HG02938 (cell line): ENCODE measurements around the gene HID1.
"Not testable (repeated sequence)": the region's sequence is repeated elsewhere in the genome, so short reads cannot be mapped to it uniquely, and the experiment has no call there.

Experiments
- ATAC-seq: cut with Tn5 transposase; IDR thresholded peaks from one replicate; pipeline ENCODE4 v1.9.1; 2021; ENCODE audit warnings: mild to moderate bottlenecking, moderate library complexity; ENCODE audit not compliant: unreplicated experiment

The HID1 gene

GRCh38 chr17:75001915-75002843 is 29.6 kb upstream of the HID1 start:
- ATAC-seq: no peak

DNA sequence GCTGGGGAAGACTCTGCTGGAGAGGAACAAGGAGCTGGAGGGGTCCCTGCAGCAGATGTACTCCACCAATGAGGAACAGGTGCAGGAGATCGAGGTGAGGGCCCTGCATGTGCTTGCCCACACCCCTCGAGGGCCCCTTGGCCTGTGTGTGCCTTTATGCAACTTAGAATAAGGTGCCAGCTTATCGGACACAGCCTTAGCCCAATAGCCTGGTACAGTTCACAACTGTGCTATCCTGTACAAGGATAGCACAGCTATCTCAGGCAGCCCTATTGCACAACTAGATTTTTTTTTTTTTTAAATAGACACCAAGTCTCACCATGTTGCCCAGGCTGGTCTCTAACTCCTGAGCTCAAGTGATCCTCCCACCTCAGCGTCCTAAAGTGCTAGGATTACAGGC is 27.0 kb upstream of the HID1 start:
- no peak for ATAC-seq

DNA sequence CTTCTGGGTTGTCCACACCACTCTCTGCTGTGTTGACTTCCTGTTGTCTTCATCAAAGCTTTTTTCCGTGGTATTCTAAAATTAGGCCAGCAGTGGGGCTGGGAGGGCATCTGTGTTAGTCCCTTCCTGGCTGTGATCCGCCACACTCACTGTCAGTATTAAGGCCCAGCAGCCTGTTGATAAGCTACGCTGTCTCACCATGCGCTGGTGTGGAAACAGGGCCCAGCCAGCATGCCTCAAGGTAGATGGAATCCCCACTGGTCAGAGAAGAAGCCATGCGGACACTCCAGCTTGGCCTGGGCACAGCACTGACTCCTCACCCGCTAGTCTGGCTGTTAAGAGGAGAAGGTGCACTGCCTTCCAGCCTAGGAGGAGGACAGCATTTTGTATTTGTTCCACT is 26.2 kb upstream of the HID1 start:
- no peak for ATAC-seq

GRCh38 chr17:74995847-74996246 is 23.3 kb upstream of the HID1 start:
- ATAC-seq: no peak

DNA sequence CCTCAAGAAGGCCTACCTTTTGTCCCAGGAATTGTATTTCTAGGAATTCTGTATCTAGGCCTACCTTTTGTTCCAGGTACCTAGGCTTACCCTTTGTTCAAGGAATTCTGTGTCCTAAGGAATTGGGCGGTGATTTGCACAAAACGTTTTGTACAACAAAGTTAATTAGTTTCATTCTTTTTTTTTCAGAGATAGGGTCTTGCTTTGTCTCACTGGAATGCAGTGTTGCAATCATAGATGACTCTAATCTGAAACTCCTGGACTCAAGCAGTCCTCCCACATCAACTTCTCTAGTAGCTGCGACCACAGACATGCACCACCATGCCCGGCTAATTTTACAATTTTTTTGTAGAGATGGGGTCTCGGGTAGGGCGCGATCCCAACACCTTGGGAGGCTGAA is 21.9 kb upstream of the HID1 start:
- ATAC-seq: no peak

GRCh38 chr17:74992223-74992622 is 19.7 kb upstream of the HID1 start:
- no peak for ATAC-seq

DNA sequence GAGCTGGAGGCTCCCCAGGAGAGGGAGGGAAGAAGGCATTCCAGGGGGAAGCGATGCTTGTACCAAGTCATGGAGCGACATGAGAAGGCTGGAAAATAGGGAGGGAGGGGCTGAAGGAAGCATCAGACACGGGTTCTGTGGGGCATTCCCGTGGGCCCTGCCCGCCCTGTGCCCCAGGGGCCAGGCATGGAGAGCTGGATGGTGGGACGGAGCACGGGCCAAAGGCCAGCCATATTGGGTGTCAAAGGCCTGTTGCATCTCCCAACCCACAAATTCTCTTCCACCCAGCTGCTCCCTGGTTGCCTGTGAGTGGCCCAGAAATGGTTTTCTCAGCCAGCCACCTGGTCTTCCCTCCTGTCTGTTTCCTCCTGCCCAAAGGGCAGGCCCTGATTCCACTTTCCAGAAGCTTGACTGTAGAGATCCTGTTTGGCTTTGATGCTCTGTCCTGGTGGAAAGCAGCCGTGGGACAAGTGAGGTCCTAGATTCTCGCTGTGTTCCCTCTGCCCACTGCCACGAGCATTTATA is 18.1 kb upstream of the HID1 start:
- ATAC-seq: no peak

DNA sequence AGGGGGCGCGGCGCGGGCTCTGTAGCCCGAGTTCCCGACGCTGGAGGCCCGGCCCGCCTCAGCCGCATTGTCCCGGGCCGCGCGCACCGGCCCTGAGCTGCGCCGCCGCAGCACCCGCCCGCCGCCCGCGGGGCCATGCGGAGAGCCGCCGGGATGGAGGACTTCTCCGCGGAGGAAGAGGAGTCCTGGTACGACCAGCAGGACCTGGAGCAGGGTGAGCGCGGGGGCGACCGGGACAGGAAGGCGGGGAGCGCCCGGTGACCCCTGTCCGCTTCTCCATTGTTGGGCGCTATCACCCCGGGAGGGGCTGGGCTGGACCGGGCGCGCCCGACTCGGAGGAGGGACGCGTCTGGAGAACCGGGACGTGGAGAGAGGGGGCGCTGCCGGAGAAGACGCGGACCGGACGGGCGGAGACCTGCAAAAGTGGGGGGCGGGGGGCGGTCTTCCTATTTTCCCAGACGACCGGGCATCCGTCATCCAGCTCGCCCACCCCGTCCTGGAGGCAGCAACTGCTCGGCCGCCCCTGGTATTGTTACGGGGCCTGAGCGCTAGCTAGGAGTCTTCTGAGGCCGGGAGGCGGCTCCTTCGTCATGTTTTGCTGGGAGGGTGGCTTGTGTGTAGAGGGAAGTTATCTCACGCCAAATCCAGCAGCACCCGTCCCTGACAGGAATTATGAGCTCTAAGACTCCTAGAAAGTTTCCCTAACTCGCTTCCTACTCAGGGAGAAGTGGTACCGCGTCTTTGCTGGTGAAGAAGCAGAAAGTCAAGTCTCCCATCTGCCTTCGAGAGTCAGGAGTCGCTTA is 15.6 kb upstream of the HID1 start:
- ATAC-seq: peak; percentile 28

- peak; percentile 84 for ATAC-seq
Observed at GRCh38 chr17:74987418-74987908, 14.9 kb upstream of the HID1 start, which contains the start of gene CDR2L. Gene CDR2L (plus strand): TSS chr17:74987632. CDS start chr17:74988044, 412 bp downstream.

GRCh38 chr17:74986206-74986576 is 13.6 kb upstream of the HID1 start:
- no peak for ATAC-seq

DNA sequence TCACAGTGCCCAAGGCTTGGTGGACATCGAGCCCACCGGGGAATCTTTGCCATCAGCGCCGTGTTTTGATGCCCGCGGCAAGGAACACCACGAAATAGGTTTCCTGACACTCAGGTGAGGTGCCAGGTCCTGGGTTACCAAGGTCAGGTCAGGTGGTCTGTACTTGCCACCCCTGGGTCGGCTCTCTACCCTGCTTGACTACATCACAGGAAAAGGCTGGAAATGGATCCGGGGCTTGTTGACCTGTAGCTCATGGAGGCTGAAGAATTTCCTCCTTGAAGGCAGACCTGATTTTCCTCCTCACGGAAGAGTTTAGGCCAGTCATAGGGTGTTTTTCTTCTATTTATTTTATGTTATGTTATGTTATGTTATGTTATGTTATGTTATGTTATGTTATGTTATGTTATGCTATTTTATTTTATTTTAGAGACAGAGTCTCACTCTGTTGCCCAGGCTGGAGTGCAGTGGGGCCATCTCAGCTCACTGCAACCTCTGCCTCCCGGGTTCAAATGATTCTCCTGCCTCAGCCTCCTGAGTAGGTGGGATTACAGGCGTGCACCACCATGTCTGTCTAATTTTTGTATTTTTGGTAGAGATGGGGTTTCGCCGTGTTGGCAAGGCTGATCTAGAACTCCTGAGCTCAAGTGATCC is 10.2 kb upstream of the HID1 start:
- ATAC-seq: not testable (repeated sequence)

- no peak for ATAC-seq
Observed at GRCh38 chr17:74981979-74982662, 9.6 kb upstream of the HID1 start.

DNA sequence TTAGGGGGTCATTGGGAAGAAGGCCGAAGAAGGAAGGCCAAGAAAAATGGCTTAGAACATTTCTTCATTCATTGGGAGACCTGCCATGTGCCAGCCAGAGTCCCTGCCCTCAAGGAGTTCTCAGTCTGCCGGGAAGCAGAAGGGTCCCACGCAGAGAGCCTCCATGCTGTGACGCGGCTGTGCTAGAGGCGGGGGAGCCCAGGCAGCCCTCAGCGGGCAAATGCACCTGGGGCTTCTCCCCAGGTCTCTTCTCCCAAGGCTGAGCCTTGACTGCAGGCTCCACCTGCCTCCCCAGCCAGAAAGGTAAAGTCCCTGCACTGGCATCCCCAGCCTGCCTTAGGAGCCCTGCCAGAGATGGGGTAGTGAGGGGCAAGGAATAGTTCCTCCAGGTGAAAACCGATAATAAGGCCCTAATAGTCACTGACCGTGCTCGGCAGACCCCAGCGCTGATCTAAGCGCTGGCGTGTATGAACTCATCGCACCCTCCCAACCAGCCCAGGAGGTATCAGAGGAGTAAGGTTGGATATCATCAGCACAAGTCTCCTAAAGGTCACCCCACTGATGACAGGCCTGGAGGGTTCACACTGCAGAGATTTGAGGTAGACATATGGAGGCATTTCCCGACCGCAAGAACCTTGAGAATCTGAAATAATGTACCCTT is 8.9 kb upstream of the HID1 start:
- ATAC-seq: no peak

DNA sequence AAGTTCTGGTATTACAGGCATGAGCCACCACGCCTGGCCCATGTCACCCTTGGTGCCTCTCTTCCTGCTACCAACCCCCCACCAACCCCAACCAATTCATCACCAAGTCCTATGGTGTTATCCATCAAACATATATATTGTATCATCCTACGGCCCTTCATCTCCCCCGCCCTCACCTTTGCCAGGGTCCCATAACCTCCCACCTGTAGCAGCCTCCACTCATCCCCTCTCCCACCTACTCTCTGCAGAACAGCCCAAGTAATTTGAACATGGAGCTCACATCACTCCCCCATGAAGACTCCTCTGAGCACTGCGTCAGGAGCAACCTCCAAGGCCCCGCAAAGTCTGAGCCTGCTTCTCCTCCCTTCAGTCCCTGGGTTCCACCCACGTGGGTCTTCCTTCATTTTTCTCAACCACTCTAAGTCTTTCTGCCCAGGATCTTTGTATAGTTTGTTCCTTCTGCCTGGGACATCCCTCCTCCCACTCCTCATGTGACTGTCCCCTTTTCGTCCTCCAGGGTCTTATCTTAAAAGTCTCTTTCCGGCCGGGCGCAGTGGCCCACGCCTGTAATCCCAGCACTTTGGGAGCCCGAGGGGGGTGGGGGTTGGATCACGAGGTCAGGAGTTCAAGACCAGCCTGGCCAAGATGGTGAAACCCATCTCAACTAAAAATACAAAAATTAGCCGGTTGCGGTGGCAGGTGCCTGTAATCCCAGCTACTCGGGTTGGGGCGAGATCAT is 7.0 kb upstream of the HID1 start:
- ATAC-seq: no peak

GRCh38 chr17:74978240-74978639 is 5.7 kb upstream of the HID1 start:
- no peak for ATAC-seq

- no peak for ATAC-seq
Observed at GRCh38 chr17:74977802-74978201, 5.2 kb upstream of the HID1 start.

- no peak for ATAC-seq
Observed at GRCh38 chr17:74975943-74976342, 3.4 kb upstream of the HID1 start.

DNA sequence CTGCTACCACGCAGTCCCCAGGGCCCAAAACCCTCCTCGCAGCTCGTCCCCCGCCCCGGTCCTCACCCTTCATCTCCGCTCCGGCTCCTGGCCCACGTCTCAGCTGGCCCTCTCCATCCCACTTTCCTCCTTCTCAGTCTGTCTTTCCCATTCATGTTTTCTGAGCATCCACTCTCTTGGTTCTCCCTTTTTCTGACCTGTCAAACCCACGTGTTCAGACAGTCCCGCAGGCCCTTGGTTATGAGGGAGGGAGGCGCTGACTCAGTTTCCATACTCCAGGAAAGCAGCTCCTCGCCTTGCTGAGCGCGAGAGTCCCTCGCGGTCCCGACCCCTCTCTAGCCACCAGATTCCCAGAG is 392 bp upstream of the HID1 start:
- ATAC-seq: no peak

DNA sequence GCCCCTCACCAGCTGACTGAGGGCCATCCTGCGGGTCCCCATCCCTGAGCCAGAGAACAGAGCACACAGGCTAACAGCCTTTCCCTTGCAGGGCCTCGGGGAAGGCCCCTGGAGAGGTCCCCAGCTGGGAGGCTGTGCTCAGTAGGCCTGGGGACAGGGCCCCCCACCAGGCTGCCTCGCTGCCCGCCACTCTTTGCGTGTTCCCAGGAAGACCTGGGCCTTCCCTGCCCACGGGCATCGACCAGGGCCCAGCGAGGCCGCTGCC is 785 bp downstream of the HID1 start:
- ATAC-seq: no peak
